ENCODE data around the gene WDR77.

The WDR77 gene

GRCh38 chr1:111483166-111483565 is 34.1 kb upstream of the WDR77 start:
- H3K36me3 ChIP-seq (ENCODE audit: control insufficient read depth, insufficient read depth, low read length) = no peaks in the 10 kb centered on the region

GRCh38 chr1:111481387-111482221 is 32.5 kb upstream of the WDR77 start:
- Histone ChIP-seq H3K4me1 (ENCODE audit: control insufficient read depth, insufficient read depth, low read length) (0 out of 2 replicates have a peak, but pooled peaks cover 3% of the 10 kb centered on the region), H3K36me3 (ENCODE audit: control insufficient read depth, insufficient read depth, low read length) (no peaks in the 10 kb centered on the region), H3K9ac (ENCODE audit: low read depth, low read length) (no peak overlapping the region), H3K27ac (ENCODE audit: low read depth, low read length) (no peak overlapping the region), H3K27me3 (ENCODE audit: control insufficient read depth, insufficient read depth, low read length) (no peaks in the 10 kb centered on the region), H3K4me3 (ENCODE audit: low read depth, low read length) (no peak overlapping the region), H3K9me3 (ENCODE audit: control insufficient read depth, insufficient read depth, low read length) (no peaks in the 10 kb centered on the region)

More at GRCh38 chr1:111483166-111483565, 34.1 kb upstream of the WDR77 start:
- no peak overlapping the region for H3K4me3 ChIP-seq (ENCODE audit: low read depth, low read length)
- 0 out of 2 replicates have a peak, but pooled peaks cover 3% of the 10 kb centered on the region for H3K4me1 ChIP-seq (ENCODE audit: control insufficient read depth, insufficient read depth, low read length)
- H3K27ac ChIP-seq (ENCODE audit: low read depth, low read length) = no peak overlapping the region
- no peaks in the 10 kb centered on the region for H3K27me3 ChIP-seq (ENCODE audit: control insufficient read depth, insufficient read depth, low read length)
- no peaks in the 10 kb centered on the region for H3K9me3 ChIP-seq (ENCODE audit: control insufficient read depth, insufficient read depth, low read length)
- H3K9ac ChIP-seq (ENCODE audit: low read depth, low read length) = no peak overlapping the region

GRCh38 chr1:111480674-111481073 is 31.6 kb upstream of the WDR77 start:
- no peak overlapping the region for H3K27ac ChIP-seq (ENCODE audit: low read depth, low read length)
- H3K9me3 ChIP-seq (ENCODE audit: control insufficient read depth, insufficient read depth, low read length) = no peaks in the 10 kb centered on the region
- H3K4me3 ChIP-seq (ENCODE audit: low read depth, low read length) = no peak overlapping the region
- H3K27me3 ChIP-seq (ENCODE audit: control insufficient read depth, insufficient read depth, low read length) = no peaks in the 10 kb centered on the region
- H3K36me3 ChIP-seq (ENCODE audit: control insufficient read depth, insufficient read depth, low read length) = no peaks in the 10 kb centered on the region
- no peak overlapping the region for H3K9ac ChIP-seq (ENCODE audit: low read depth, low read length)
- H3K4me1 ChIP-seq (ENCODE audit: control insufficient read depth, insufficient read depth, low read length) = 0 out of 2 replicates have a peak, but pooled peaks cover 3% of the 10 kb centered on the region

GRCh38 chr1:111476761-111477309 is 27.8 kb upstream of the WDR77 start:
- Histone ChIP-seq H3K27me3 (ENCODE audit: control insufficient read depth, insufficient read depth, low read length) (no peaks in the 10 kb centered on the region), H3K4me3 (ENCODE audit: low read depth, low read length) (no peak overlapping the region), H3K36me3 (ENCODE audit: control insufficient read depth, insufficient read depth, low read length) (no peaks in the 10 kb centered on the region), H3K27ac (ENCODE audit: low read depth, low read length) (no peak overlapping the region), H3K4me1 (ENCODE audit: control insufficient read depth, insufficient read depth, low read length) (0 out of 2 replicates have a peak, but pooled peaks cover 2% of the 10 kb centered on the region), H3K9me3 (ENCODE audit: control insufficient read depth, insufficient read depth, low read length) (no peaks in the 10 kb centered on the region), H3K9ac (ENCODE audit: low read depth, low read length) (no peak overlapping the region)

GRCh38 chr1:111476214-111476613 is 27.2 kb upstream of the WDR77 start:
- H3K9me3 ChIP-seq (ENCODE audit: control insufficient read depth, insufficient read depth, low read length) = no peaks in the 10 kb centered on the region
- H3K9ac ChIP-seq (ENCODE audit: low read depth, low read length) = no peak overlapping the region
- H3K27ac ChIP-seq (ENCODE audit: low read depth, low read length) = no peak overlapping the region
- H3K36me3 ChIP-seq (ENCODE audit: control insufficient read depth, insufficient read depth, low read length) = no peaks in the 10 kb centered on the region
- no peaks in the 10 kb centered on the region for H3K4me1 ChIP-seq (ENCODE audit: control insufficient read depth, insufficient read depth, low read length)
- H3K4me3 ChIP-seq (ENCODE audit: low read depth, low read length) = no peak overlapping the region
- no peaks in the 10 kb centered on the region for H3K27me3 ChIP-seq (ENCODE audit: control insufficient read depth, insufficient read depth, low read length)

- no peak overlapping the region for H3K27ac ChIP-seq (ENCODE audit: low read depth, low read length)
- no peaks in the 10 kb centered on the region for H3K27me3 ChIP-seq (ENCODE audit: control insufficient read depth, insufficient read depth, low read length)
- H3K9me3 ChIP-seq (ENCODE audit: control insufficient read depth, insufficient read depth, low read length) = no peaks in the 10 kb centered on the region
- no peak overlapping the region for H3K9ac ChIP-seq (ENCODE audit: low read depth, low read length)
- H3K4me3 ChIP-seq (ENCODE audit: low read depth, low read length) = no peak overlapping the region
- H3K4me1 ChIP-seq (ENCODE audit: control insufficient read depth, insufficient read depth, low read length) = no peaks in the 10 kb centered on the region
- no peaks in the 10 kb centered on the region for H3K36me3 ChIP-seq (ENCODE audit: control insufficient read depth, insufficient read depth, low read length)
These were observed 26.6 kb upstream of the WDR77 start for GRCh38 chr1:111475701-111476100.

- Histone ChIP-seq H3K4me3 (ENCODE audit: low read depth, low read length) (no peak overlapping the region), H3K4me1 (ENCODE audit: control insufficient read depth, insufficient read depth, low read length) (no peaks in the 10 kb centered on the region), H3K9ac (ENCODE audit: low read depth, low read length) (no peak overlapping the region), H3K9me3 (ENCODE audit: control insufficient read depth, insufficient read depth, low read length) (no peaks in the 10 kb centered on the region), H3K27me3 (ENCODE audit: control insufficient read depth, insufficient read depth, low read length) (no peaks in the 10 kb centered on the region), H3K27ac (ENCODE audit: low read depth, low read length) (no peak overlapping the region), H3K36me3 (ENCODE audit: control insufficient read depth, insufficient read depth, low read length) (no peaks in the 10 kb centered on the region)
These were observed 25.5 kb upstream of the WDR77 start for GRCh38 chr1:111474521-111474920.

- Histone ChIP-seq H3K4me3 (ENCODE audit: low read depth, low read length) (no peak overlapping the region), H3K27me3 (ENCODE audit: control insufficient read depth, insufficient read depth, low read length) (no peaks in the 10 kb centered on the region), H3K9me3 (ENCODE audit: control insufficient read depth, insufficient read depth, low read length) (no peaks in the 10 kb centered on the region), H3K27ac (ENCODE audit: low read depth, low read length) (no peak overlapping the region), H3K4me1 (ENCODE audit: control insufficient read depth, insufficient read depth, low read length) (no peaks in the 10 kb centered on the region), H3K36me3 (ENCODE audit: control insufficient read depth, insufficient read depth, low read length) (no peaks in the 10 kb centered on the region), H3K9ac (ENCODE audit: low read depth, low read length) (no peak overlapping the region)
These were observed 25.1 kb upstream of the WDR77 start for GRCh38 chr1:111474106-111474505.

- no peaks in the 10 kb centered on the region for H3K9me3 ChIP-seq (ENCODE audit: control insufficient read depth, insufficient read depth, low read length)
- H3K27ac ChIP-seq (ENCODE audit: low read depth, low read length) = no peak overlapping the region
- H3K4me3 ChIP-seq (ENCODE audit: low read depth, low read length) = no peak overlapping the region
- H3K36me3 ChIP-seq (ENCODE audit: control insufficient read depth, insufficient read depth, low read length) = no peaks in the 10 kb centered on the region
- no peaks in the 10 kb centered on the region for H3K4me1 ChIP-seq (ENCODE audit: control insufficient read depth, insufficient read depth, low read length)
- H3K27me3 ChIP-seq (ENCODE audit: control insufficient read depth, insufficient read depth, low read length) = no peaks in the 10 kb centered on the region
- no peak overlapping the region for H3K9ac ChIP-seq (ENCODE audit: low read depth, low read length)
These were observed 22.5 kb upstream of the WDR77 start for GRCh38 chr1:111471538-111471937.

GRCh38 chr1:111471012-111471411 is 22.0 kb upstream of the WDR77 start:
- H3K4me3 ChIP-seq (ENCODE audit: low read depth, low read length) = no peak overlapping the region
- no peaks in the 10 kb centered on the region for H3K36me3 ChIP-seq (ENCODE audit: control insufficient read depth, insufficient read depth, low read length)
- no peaks in the 10 kb centered on the region for H3K27me3 ChIP-seq (ENCODE audit: control insufficient read depth, insufficient read depth, low read length)
- H3K27ac ChIP-seq (ENCODE audit: low read depth, low read length) = no peak overlapping the region
- no peaks in the 10 kb centered on the region for H3K9me3 ChIP-seq (ENCODE audit: control insufficient read depth, insufficient read depth, low read length)
- no peaks in the 10 kb centered on the region for H3K4me1 ChIP-seq (ENCODE audit: control insufficient read depth, insufficient read depth, low read length)
- H3K9ac ChIP-seq (ENCODE audit: low read depth, low read length) = no peak overlapping the region

GRCh38 chr1:111470596-111470995 is 21.5 kb upstream of the WDR77 start:
- Histone ChIP-seq H3K27me3 (ENCODE audit: control insufficient read depth, insufficient read depth, low read length) (no peaks in the 10 kb centered on the region), H3K4me1 (ENCODE audit: control insufficient read depth, insufficient read depth, low read length) (no peaks in the 10 kb centered on the region), H3K36me3 (ENCODE audit: control insufficient read depth, insufficient read depth, low read length) (no peaks in the 10 kb centered on the region), H3K9me3 (ENCODE audit: control insufficient read depth, insufficient read depth, low read length) (no peaks in the 10 kb centered on the region), H3K4me3 (ENCODE audit: low read depth, low read length) (no peak overlapping the region), H3K9ac (ENCODE audit: low read depth, low read length) (no peak overlapping the region), H3K27ac (ENCODE audit: low read depth, low read length) (no peak overlapping the region)
